Natural killer cell (primary cell): ENCODE results near the gene NUDT3. TPM values are rescaled to one million over a fixed set of nuclear protein-coding genes. Genes with fewer than 3 reads are reported as not detected.
"Not testable (repeated sequence)": the region's sequence is repeated elsewhere in the genome, so short reads cannot be mapped to it uniquely, and the experiment has no call there.

Source experiments
- ATAC-seq, 3 donors: fragments of 150-1000 bp in 2 of 3; fragments of 200-7000 bp in 1 of 3; cut with Tn5 transposase; 1 replicate in 1 of 3; 2 replicates in 2 of 3; pipeline ENCODE4 v1.10.0; 2021; ENCODE audit warnings: mild to moderate bottlenecking in 2 of 3, moderate library complexity in 2 of 3
- DNase-seq, 2 donors: peaks; one replicate each; pipeline versions ENCODE4 v3.0.0 to v3.0.0-alpha.2; 2013 to 2021; ENCODE audit warnings: mixed read lengths in 1 of 2
- H3K27ac ChIP-seq: one replicate; pipeline ENCODE4 v1.5.1; 2013; ENCODE audit warnings: mild to moderate bottlenecking, low read length
- H3K27me3 ChIP-seq: one replicate; pipeline ENCODE4 v1.6.1; 2013; ENCODE audit warnings: low read length; ENCODE audit not compliant: control insufficient read depth, insufficient read depth
- H3K36me3 ChIP-seq: one replicate; pipeline ENCODE4 v1.6.1; 2013; ENCODE audit warnings: low read length; ENCODE audit not compliant: control insufficient read depth, insufficient read depth
- H3K4me1 ChIP-seq: one replicate; pipeline ENCODE4 v1.6.1; 2013; ENCODE audit warnings: low read length; ENCODE audit not compliant: control insufficient read depth, insufficient read depth
- H3K4me3 ChIP-seq: one replicate; pipeline ENCODE4 v1.5.1; 2013; ENCODE audit warnings: low read length
- H3K9me3 ChIP-seq: one replicate; pipeline ENCODE4 v1.6.1; 2013; ENCODE audit warnings: low read length; ENCODE audit not compliant: control insufficient read depth, insufficient read depth
- H3K27ac Mint-ChIP-seq, 2 donors: one replicate each; pipeline ENCODE4 v1.8.0; 2022; ENCODE audit warnings: mild to moderate bottlenecking in 2 of 2, mixed read lengths in 2 of 2, moderate library complexity in 1 of 2
- H3K27me3 Mint-ChIP-seq, 2 donors: one replicate each; pipeline ENCODE4 v1.8.0; 2022; ENCODE audit warnings: low read depth in 2 of 2, mixed read lengths in 2 of 2
- H3K36me3 Mint-ChIP-seq: one replicate; pipeline ENCODE4 v1.8.0; 2022; ENCODE audit warnings: mixed read lengths
- H3K4me1 Mint-ChIP-seq, 2 donors: one replicate each; pipeline ENCODE4 v1.8.0; 2022; ENCODE audit warnings: mixed read lengths in 2 of 2
- H3K4me3 Mint-ChIP-seq: one replicate; pipeline ENCODE4 v1.8.0; 2022; ENCODE audit warnings: mild to moderate bottlenecking, moderate library complexity, mixed read lengths
- H3K9me3 Mint-ChIP-seq, 2 donors: one replicate each; pipeline ENCODE4 v1.8.0; 2022; ENCODE audit warnings: mixed read lengths in 2 of 2
- WGBS: methylation state at CpG from one replicate; pipeline ENCODE4 v1.1.7; 2013; ENCODE audit warnings: missing lambda C conversion rate; ENCODE audit not compliant: insufficient coverage; 5-methylcytosine and 5-hydroxymethylcytosine counted together
- intact Hi-C: fragments of 100-400 bp; cut with micrococcal nuclease; formaldehyde crosslinking; loops from one replicate; pipeline ENCODE4 v1.14.2; 2022
- total RNA-seq, 4 donors: library from RNA; stranded (reverse); fragments of 120-200 nt in 1 of 4; gene quantifications; one replicate each; pipeline versions ENCODE4 v1.2.3 to v1.2.4, GENCODE V29; 2013 to 2022
- TF ChIP-seq, protein P1 (sequence below): fragments of 200-600 bp; IDR thresholded peaks from one replicate; pipeline ENCODE4 v1.8.0; 2022; ENCODE audit warnings: antibody characterized with exemption

Gene NUDT3
- total RNA-seq, 3 donors from 2014 or later (not counting 1 experiment from before 2014, with no cell fraction given): 22.0 to 26.3 (median 26.1) TPM

DNA sequence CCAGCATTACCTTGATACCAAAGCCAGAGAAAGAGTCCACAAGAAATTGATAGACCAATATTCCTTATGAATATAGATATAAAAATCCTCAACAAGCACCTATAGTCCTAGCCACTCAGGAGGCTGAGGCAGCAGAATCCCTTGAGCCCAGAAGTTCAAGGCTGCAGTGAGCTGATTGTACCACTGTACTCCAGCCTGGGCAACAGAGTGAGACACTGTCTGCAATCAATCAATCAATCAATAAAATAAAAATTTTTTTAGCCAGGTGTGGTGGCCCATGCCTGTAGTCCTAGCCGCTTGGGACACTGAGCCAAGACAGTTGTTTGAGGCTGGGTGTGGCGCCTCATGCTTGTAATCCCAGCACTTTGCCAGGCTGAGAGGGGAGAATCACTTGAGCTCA is 124.7 kb downstream of the NUDT3 start:
- H3K27me3 ChIP-seq: no peaks in the 10 kb centered on the region
- H3K9me3 ChIP-seq: no peaks in the 10 kb centered on the region
- H3K27ac ChIP-seq: no peak overlapping the region
- no peaks in the 10 kb centered on the region for H3K36me3 ChIP-seq
- Mint-ChIP-seq H3K27ac (no peak overlapping the region), H3K4me3 (no peak overlapping the region), H3K9me3 (no peaks in the 10 kb centered on the region), H3K36me3 (peaks cover 8% of the 10 kb centered on the region), H3K4me1 (no peaks in the 10 kb centered on the region), H3K27me3 (no peaks in the 10 kb centered on the region)
- ATAC-seq (no peak), DNase-seq (no peak)
- intact Hi-C loops: no loop called here
- 98% methylated on average over 2 of the region's 2 CpGs for WGBS
- H3K4me3 ChIP-seq: no peak overlapping the region
- peaks cover 5% of the 10 kb centered on the region for H3K4me1 ChIP-seq
- TF ChIP-seq, protein P1, sequence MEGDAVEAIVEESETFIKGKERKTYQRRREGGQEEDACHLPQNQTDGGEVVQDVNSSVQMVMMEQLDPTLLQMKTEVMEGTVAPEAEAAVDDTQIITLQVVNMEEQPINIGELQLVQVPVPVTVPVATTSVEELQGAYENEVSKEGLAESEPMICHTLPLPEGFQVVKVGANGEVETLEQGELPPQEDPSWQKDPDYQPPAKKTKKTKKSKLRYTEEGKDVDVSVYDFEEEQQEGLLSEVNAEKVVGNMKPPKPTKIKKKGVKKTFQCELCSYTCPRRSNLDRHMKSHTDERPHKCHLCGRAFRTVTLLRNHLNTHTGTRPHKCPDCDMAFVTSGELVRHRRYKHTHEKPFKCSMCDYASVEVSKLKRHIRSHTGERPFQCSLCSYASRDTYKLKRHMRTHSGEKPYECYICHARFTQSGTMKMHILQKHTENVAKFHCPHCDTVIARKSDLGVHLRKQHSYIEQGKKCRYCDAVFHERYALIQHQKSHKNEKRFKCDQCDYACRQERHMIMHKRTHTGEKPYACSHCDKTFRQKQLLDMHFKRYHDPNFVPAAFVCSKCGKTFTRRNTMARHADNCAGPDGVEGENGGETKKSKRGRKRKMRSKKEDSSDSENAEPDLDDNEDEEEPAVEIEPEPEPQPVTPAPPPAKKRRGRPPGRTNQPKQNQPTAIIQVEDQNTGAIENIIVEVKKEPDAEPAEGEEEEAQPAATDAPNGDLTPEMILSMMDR: no peak

DNA sequence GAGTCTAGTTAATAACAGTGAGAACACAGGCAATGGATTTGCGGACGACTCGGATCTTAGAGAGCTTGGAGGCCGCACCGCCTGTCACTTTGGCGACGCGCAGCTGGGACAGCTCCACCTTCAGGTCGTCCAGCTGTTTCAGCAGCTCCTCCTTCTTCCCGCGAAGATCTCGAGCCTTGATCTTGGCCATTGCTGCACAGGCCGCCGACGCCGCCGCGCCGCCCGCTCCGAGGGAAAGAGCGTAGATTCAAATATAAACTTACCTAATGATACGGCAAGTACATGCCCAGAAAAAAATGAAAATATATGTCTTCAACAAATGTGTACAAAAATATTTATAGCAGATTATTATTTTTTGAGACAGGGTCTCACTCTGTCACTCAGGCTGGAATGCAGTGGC is 129.0 kb downstream of the NUDT3 start:
- ATAC-seq, H3K9me3 ChIP-seq: not testable (repeated sequence)

DNA sequence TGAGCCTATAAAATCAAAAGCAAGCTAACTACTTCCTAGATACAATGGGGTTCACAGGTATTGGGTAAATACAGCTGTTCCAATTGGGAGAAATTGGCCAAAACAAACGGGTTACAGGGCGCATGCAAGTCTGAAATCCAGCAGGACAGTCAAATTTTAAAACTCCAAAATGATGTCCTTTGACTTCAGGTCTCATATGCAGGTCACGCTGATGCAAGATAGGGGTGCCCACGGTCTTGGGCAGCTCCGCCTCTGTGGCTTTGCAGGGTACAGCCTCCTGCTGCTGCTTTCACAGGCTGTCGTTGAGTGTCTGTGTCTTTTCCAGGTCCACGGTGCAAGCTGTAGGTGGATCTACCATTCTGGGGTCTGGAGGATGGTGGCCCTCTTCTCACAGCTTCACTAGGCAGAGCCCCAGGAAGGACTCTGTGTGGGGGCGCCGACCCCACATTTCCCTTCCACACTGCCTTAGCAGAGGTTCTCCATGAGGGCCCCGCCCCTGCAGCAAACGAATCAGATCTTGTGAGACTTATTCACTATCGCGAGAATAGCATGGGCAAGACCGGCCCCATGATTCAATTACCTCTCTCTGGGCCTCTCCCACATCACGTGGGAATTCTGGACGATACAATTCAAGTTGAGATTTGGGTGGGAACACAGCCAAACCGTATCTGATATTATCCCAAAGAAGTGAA is 131.7 kb downstream of the NUDT3 start:
- H3K9me3 ChIP-seq: no peaks in the 10 kb centered on the region
- 87% methylated on average over 17 of the region's 17 CpGs for WGBS
- no peak overlapping the region for H3K27ac ChIP-seq
- no peak overlapping the region for H3K27ac Mint-ChIP-seq
- H3K36me3 ChIP-seq: no peaks in the 10 kb centered on the region
- H3K4me3 ChIP-seq: no peak overlapping the region
- H3K9me3 Mint-ChIP-seq: no peaks in the 10 kb centered on the region
- TF ChIP-seq, protein P1: no peak
- peaks cover 11% of the 10 kb centered on the region for H3K36me3 Mint-ChIP-seq
- ATAC-seq (no peak), DNase-seq (no peak)
- no peaks in the 10 kb centered on the region for H3K4me1 ChIP-seq
- H3K27me3 ChIP-seq: no peaks in the 10 kb centered on the region
- intact Hi-C loops: no loop called here
- no peaks in the 10 kb centered on the region for H3K4me1 Mint-ChIP-seq
- H3K27me3 Mint-ChIP-seq: no peaks in the 10 kb centered on the region
- H3K4me3 Mint-ChIP-seq: no peak overlapping the region

More for the DNA sequence above, 129.0 kb downstream of the NUDT3 start:
- H3K4me3 ChIP-seq, H3K4me3 Mint-ChIP-seq, H3K27me3 Mint-ChIP-seq, H3K27me3 ChIP-seq, H3K36me3 ChIP-seq, DNase-seq, H3K27ac ChIP-seq, H3K4me1 ChIP-seq, H3K27ac Mint-ChIP-seq, intact Hi-C loops, H3K4me1 Mint-ChIP-seq, H3K9me3 Mint-ChIP-seq: not testable (repeated sequence)
- 96% methylated on average over 22 of the region's 23 CpGs for WGBS
- H3K36me3 Mint-ChIP-seq: peaks cover 11% of the 10 kb centered on the region

DNA sequence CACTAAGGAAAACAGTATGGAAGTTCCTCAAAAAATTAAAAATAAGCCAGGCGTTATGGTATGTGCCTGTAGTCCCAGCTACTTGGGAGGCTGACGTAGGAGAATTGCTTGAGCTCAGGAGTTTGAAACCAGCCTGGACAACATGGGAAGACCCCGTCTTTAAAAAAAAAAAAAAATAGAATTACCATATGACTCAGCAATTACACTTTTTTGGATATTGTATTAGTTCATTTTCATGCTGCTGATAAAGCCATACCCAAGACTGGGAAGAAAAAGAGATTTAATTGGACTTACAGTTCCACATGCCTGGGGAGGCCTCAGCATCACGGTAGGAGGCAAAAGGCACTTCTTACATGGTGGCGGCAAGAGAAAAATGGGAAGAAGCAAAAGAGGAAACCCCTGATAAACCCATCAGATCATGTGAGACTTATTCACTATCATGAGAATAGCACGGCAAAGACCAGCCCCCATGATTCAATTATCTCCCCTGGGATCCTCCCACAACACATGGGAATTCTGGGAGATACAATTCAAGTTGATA is 132.9 kb downstream of the NUDT3 start:
- no peaks in the 10 kb centered on the region for H3K27me3 ChIP-seq
- peaks cover 11% of the 10 kb centered on the region for H3K36me3 Mint-ChIP-seq
- H3K4me3 ChIP-seq: no peak overlapping the region
- no peaks in the 10 kb centered on the region for H3K27me3 Mint-ChIP-seq
- TF ChIP-seq, protein P1: no peak
- no peak overlapping the region for H3K27ac Mint-ChIP-seq
- no peaks in the 10 kb centered on the region for H3K4me1 ChIP-seq
- H3K9me3 Mint-ChIP-seq: no peaks in the 10 kb centered on the region
- no peak overlapping the region for H3K4me3 Mint-ChIP-seq
- H3K36me3 ChIP-seq: no peaks in the 10 kb centered on the region
- no peak for DNase-seq
- intact Hi-C loops: no loop called here
- no peak for ATAC-seq
- no peaks in the 10 kb centered on the region for H3K4me1 Mint-ChIP-seq
- WGBS: 91% methylated on average over 6 of the region's 6 CpGs
- no peaks in the 10 kb centered on the region for H3K9me3 ChIP-seq
- H3K27ac ChIP-seq: no peak overlapping the region

DNA sequence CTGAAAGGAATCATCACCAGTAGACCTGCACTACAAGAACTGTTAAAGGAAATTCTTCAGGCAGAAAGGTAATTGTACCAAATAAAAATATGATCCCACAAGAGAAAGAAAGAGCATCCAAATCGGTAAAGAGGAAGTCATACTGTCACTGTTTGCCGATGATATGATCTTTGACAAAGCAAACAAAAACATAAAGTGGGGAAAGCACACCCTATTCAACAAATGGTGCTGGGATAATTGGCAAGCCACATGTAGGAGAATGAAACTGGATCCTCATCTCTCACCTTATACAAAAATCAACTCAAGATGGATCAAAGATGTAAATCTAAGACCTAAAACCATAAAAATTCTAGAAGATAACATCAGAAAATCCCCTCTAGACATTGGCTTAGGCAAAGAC is 140.1 kb downstream of the NUDT3 start:
- H3K4me3 ChIP-seq, intact Hi-C loops, H3K36me3 ChIP-seq, H3K27me3 Mint-ChIP-seq, H3K27ac ChIP-seq, ATAC-seq, H3K27me3 ChIP-seq, H3K9me3 Mint-ChIP-seq, H3K4me3 Mint-ChIP-seq, DNase-seq, H3K36me3 Mint-ChIP-seq, H3K27ac Mint-ChIP-seq, H3K9me3 ChIP-seq: not testable (repeated sequence)
- H3K4me1 ChIP-seq: peaks cover 22% of the 10 kb centered on the region
- H3K4me1 Mint-ChIP-seq: peaks cover 6 to 17% of the 10 kb centered on the region in 2 donors
- no CpG with 5 or more reads among the region's 2 CpGs for WGBS
